ENCODE results near the gene KIRREL3. TPM values are rescaled to one million over a fixed set of nuclear protein-coding genes. Genes with fewer than 3 reads are reported as not detected.

The KIRREL3 gene
- total and polyA plus RNA-seq, 2 of the 8 experiments (the other 6 are each of a cell fraction or from before 2014, with no cell fraction given): 0.29 to 0.32 TPM

GRCh38 chr11:126426106-126426505 is 574.5 kb downstream of the KIRREL3 start (continued):
- TF ChIP-seq HDAC2 (IDR thresholded peaks at IDR 0.05; ENCODE audit: borderline replicate concordance in 1 of 2, low read depth in 2 of 2, low read length in 2 of 2) (no peak), RFX5 (IDR thresholded peaks at IDR 0.05; ENCODE audit: borderline replicate concordance, low read depth, low read length) (no peak), BACH1 (IDR thresholded peaks at IDR 0.05; ENCODE audit: low read length) (no peak), POU5F1 (IDR thresholded peaks at IDR 0.05; ENCODE audit: low read depth, low read length) (no peak), RXRA (IDR thresholded peaks at IDR 0.05; ENCODE audit: insufficient read depth, low read depth, low read length) (no peak), TAF1 (IDR thresholded peaks at IDR 0.05; ENCODE audit: low read depth, low read length) (no peak)

Data from H1 (cell line).